Renal cortical epithelial cell (primary cell): Measurements from ENCODE around the gene MBP. TPM values are rescaled to one million over a fixed set of nuclear protein-coding genes. Genes with fewer than 3 reads are reported as not detected.

Experiments used
- DNase-seq: peaks from one replicate; pipeline ENCODE4 v3.0.0-alpha.2; 2011; ENCODE audit warnings: low read depth
- total RNA-seq: library from RNA; depleted of rRNA; stranded (reverse); fragments of >200 nt; gene quantifications from 2 replicates; pipeline ENCODE4 v1.2.3, GENCODE V29; 2014

The MBP gene
- total RNA-seq, 1 donor from 2014 or later, result 28.8 TPM

GRCh38 chr18:77082316-77082955 is 50.1 kb downstream of the MBP start:
- DNase-seq, result no peak

GRCh38 chr18:77081390-77081778 is 51.2 kb downstream of the MBP start:
- no peak for DNase-seq

- no peak for DNase-seq
Measured at GRCh38 chr18:77079954-77080682, 52.5 kb downstream of the MBP start.

GRCh38 chr18:77079088-77079487 is 53.5 kb downstream of the MBP start:
- no peak for DNase-seq

- DNase-seq, result no peak
Measured at GRCh38 chr18:77078690-77079070, 53.9 kb downstream of the MBP start.

GRCh38 chr18:77077941-77078689 is 54.5 kb downstream of the MBP start:
- peak; percentile 66 for DNase-seq

- no peak for DNase-seq
Measured at GRCh38 chr18:77077401-77077800, 55.2 kb downstream of the MBP start.

GRCh38 chr18:77076111-77076510 is 56.5 kb downstream of the MBP start:
- no peak for DNase-seq

GRCh38 chr18:77074431-77074830 is 58.2 kb downstream of the MBP start:
- no peak for DNase-seq

- no peak for DNase-seq
Measured at GRCh38 chr18:77073336-77074093, 59.1 kb downstream of the MBP start.

- no peak for DNase-seq
Measured at GRCh38 chr18:77072566-77072965, 60.0 kb downstream of the MBP start.

GRCh38 chr18:77071711-77072292 is 60.8 kb downstream of the MBP start:
- DNase-seq, result no peak

- DNase-seq, result no peak
Measured at GRCh38 chr18:77071061-77071460, 61.5 kb downstream of the MBP start.

GRCh38 chr18:77070627-77071026 is 62.0 kb downstream of the MBP start:
- DNase-seq, result no peak

- no peak for DNase-seq
Measured at GRCh38 chr18:77069931-77070330, 62.7 kb downstream of the MBP start.

GRCh38 chr18:77069482-77069881 is 63.1 kb downstream of the MBP start:
- DNase-seq, result no peak

- DNase-seq, result peak; percentile 91
Measured at GRCh38 chr18:77068321-77069312, 64.0 kb downstream of the MBP start.

- DNase-seq, result peak; percentile 93
Measured at GRCh38 chr18:77067291-77068061, 65.1 kb downstream of the MBP start.

GRCh38 chr18:77066689-77067088 is 65.9 kb downstream of the MBP start:
- DNase-seq, result no peak

- DNase-seq, result no peak
Measured at GRCh38 chr18:77066101-77066500, 66.5 kb downstream of the MBP start.
